Raji (cell line): ENCODE results near the gene HIVEP2.

Experiments used
- POLR2A ChIP-seq: IDR thresholded peaks from 2 replicates; pipeline ENCODE4 v1.6.1; 2011; ENCODE audit warnings: low read depth, low read length, control low read depth; ENCODE audit not compliant: insufficient read depth

The HIVEP2 gene

DNA sequence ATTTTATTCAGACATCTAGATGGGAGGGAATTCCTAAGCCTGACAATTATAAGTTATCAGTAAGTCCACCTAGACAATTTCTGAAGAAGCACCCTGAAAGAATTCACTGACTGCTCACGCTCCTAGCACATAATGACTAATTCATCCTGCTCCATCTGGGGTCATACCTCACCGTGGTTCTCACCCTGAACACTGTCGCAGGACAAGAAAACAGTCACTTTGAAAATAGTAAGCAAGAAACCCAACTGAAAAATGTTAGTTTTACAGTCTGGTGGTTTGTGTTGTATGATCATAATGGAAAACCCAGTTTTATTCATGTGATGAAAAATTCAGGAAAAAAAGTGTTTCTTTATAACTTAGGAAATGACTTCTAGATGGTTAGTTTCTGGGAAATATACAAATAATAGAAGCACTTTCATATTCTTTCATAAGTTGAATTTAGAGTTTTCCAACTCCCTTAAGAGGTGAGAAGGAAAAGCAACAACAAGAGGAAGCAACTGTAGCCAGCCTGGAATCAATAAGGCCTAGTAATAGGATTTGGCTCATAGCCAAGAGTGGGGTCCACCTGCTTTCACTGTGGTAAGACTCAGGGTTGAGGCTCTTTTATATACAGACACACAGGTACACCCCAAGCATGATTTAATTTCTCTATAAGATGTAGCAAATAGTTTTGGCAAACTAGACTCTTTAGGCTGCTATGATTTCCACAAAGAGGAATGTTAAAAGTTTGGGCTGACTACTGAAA is 94.1 kb downstream of the HIVEP2 start:
- no peak for TF ChIP-seq POLR2A

DNA sequence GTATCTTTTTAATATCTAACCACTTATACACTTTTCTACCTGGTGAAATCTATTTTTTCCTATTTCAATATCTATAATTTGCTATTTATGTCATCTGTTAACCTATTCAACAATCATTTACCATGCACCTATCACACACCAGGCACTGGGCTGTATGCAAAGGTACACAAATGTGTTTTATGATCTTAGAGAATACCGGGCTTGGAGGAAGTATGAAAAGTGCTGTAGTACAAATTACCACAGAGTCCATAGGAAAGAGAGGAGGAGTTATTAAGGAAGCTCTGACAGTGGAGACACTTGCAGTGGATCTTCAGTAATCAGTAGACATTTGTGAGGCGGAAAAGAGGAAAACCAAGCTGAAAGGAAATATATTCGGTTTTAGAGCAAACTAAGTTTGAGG is 96.0 kb downstream of the HIVEP2 start:
- no peak for TF ChIP-seq POLR2A

- TF ChIP-seq POLR2A: no peak
Measured at GRCh38 chr6:142848156-142848555, 96.8 kb downstream of the HIVEP2 start.

DNA sequence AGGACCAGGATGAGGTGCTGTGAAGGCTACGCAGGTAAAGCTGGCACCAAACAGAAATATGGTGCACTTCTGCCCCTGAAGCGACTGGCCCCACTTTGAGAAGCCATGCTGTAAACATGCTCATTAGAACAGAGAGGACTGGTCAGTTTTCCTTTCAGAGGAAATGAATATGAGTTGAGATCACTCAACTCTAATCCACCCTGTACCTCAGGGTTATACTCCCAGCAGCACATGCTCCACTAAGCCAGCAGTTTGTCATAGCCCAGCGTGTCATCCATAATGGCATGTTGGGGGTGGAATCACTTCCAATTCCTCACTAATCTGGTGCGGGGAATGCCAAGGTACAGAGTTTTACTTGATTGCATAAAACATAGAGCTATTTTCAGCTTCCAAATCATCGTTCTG is 98.1 kb downstream of the HIVEP2 start:
- TF ChIP-seq POLR2A: no peak

DNA sequence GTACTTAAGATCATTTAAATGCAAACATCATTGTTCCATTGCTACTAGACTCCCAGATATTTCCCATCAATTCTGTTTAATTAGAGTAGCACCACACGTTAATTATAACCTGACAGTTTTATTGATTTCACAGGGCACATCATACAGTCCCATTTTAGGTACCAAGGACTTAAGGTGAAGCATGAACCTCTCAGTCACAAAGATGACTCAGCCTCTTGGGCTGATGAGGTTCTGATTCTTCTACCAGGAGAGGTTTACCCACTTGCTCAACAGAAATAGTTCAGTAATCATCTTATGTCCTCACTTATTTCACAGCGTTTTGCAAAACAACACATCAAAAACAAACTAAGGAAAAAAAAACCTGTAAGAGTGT is 98.5 kb downstream of the HIVEP2 start:
- TF ChIP-seq POLR2A: no peak

DNA sequence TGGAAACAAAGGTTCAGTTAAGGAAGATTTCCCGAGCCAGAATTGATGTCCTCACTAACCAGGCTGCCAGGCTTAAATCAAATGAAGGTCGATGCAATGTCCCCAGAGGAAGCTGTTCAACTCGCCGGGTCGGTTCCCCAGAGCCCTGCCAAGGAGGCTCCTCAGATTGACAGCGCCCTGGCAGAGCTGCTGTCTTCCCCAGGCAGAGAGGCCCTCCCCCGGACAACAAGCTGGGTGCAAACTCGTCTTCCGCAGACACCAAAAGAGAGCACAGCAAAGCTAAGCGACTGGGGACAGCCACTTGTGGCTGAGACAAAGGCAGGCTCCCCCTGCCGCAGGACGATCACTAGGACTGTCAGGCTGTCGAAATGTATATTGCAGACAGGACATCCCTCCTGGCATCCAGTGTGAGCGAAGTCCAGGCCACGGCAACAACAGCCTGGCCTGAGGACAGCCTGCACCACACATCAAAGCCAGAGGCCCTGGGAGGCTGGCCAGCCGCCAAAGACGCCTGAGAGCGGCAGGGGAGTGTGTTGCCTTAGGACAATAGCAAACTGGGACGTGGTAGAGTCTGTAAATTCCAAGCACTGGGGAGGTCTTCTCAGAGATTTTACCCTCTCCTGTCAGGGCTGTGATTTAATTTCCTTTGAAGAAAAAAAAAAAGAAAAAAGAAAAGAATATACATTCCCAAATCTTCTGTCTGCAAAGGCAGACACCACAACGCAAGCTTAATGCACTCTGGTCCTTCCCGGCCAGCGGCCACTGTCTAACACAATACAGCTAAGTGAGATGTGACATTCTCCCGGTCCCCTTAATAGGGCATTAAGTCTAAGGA is 99.1 kb downstream of the HIVEP2 start:
- no peak for TF ChIP-seq POLR2A

- TF ChIP-seq POLR2A: no peak
Measured at GRCh38 chr6:142845143-142845571, 99.8 kb downstream of the HIVEP2 start.

DNA sequence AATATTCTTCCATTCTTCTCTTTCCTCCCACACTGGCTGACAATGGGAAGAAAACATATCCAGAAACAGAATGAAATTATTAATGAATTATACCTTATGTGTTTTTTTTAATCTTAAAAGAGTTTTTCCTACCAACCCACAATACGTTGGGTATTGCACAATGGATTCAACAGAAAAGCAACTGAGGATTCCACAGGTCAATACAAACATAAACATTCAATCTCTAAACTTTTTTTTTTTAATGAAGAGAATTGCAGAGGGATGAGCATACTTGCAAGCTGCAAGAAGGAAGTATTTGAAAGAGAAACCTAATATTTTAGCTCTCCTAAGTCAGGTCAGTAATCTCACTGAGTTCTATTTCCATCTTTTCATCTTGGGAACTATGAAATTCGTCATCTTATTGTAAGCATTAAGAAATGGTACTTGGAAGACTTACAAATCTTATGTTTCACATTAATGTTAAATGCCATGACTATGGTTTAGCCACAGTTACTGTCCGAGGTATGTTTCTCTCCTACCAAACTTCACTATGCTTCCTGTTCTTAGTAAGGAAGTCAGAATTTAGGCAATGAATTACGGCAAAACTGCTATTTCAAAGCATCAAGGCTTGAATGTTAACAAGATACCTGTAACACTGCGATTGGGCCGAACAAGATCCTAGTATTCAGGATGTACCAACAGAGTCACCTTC is 100.8 kb downstream of the HIVEP2 start:
- TF ChIP-seq POLR2A: no peak

DNA sequence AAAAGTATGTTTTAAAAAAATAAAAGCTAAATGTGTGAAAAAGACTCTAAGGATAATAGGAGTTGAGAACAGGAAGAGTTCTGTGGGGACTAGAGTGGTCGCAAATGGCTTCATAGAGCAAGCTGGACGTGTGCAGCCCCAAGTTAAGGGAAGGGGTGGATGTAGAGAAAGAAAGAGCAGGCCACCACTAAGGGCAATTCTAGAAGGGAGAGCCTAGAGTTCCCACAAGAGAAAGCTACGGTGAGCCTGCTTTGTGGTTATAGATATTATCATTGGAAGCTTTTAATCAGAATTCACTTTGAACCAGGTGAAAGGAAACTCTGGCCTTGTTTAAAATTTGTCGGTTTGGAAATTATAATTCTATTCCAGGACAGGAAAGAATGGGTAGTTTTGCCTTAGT is 101.6 kb downstream of the HIVEP2 start:
- no peak for TF ChIP-seq POLR2A

GRCh38 chr6:142842418-142843261 is 102.3 kb downstream of the HIVEP2 start:
- TF ChIP-seq POLR2A: no peak

DNA sequence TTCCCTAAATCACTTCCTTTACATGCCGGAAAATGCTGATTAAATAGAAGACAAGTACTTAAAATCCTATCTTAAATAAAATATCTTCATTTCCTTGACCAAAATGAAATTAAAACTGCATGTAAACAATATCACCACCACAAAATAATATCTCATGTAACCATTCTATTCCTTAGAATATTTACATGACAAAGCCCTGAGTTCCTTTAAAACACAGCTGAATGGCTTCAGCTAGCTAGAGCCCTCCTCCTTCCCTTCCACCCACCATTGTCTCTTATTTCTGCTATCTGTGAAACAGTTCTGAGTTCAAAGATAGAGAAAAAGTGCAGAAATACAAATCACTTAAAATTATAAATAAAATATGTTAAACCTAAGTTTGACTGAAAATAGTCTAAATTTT is 103.1 kb downstream of the HIVEP2 start:
- no peak for TF ChIP-seq POLR2A

GRCh38 chr6:142839686-142840040 is 105.3 kb downstream of the HIVEP2 start:
- no peak for TF ChIP-seq POLR2A

DNA sequence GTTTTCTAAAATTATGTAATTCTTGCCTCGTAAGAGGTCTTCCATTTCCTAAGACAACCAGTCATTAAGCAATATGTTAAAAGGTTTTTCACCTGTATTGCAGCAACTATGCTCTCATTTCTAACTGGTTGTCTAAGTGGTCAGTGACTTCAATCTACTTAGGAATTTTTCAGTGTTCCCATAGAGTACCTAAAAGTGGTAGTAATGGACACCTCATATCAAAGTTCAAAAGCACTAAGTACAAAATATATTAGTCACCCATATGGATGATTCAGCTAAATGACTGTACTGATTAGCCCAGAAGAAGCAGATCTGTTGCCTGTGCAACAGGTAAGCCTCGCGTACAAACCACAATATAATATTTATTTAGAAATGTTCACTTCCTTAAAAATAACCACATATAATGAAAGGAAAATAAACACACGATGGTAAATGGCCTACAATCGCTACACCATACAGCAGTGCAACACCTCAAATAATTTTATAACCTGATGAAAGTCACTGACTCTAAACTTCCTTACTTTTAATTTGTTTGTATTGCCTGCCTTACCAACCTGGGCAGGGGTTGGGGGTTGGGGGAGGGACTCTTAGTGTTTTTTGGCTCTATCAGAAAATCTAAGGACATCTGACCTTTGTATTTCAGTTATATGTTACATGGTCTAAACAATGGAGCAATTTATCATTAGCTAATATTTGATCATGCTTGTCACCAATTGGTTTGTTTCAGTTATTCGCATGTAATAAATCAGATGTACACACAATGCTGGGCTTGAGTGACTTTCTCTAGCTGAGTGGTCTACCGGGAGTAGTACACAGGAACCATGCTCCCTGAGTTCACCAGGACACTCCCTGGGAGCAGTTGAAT is 105.9 kb downstream of the HIVEP2 start:
- no peak for TF ChIP-seq POLR2A
